GM21526 (cell line): ENCODE results near the gene LRIF1.
"Not testable (repeated sequence)": the region's sequence is repeated elsewhere in the genome, so short reads cannot be mapped to it uniquely, and the experiment has no call there.

Experiments
- ATAC-seq: cut with Tn5 transposase; IDR thresholded peaks from one replicate; pipeline ENCODE4 v1.9.1; 2021; ENCODE audit warnings: moderate library complexity; ENCODE audit not compliant: unreplicated experiment, low FRiP score

Gene LRIF1

GRCh38 chr1:110963691-110964454 lies at the start of gene LRIF1:
TSS of gene LRIF1 (minus strand) at chr1:110963922. CDS start at chr1:110963688, 234 bp downstream.
- peak; percentile 95 for ATAC-seq

- ATAC-seq = no peak
Observed at GRCh38 chr1:111008031-111008430, 44.3 kb upstream of the LRIF1 start.

- ATAC-seq = no peak
Observed at GRCh38 chr1:111006556-111006955, 42.8 kb upstream of the LRIF1 start.

- ATAC-seq = not testable (repeated sequence)
Observed at GRCh38 chr1:110999607-111000006, 35.9 kb upstream of the LRIF1 start.

- not testable (repeated sequence) for ATAC-seq
Observed at GRCh38 chr1:110992329-110992728, 28.6 kb upstream of the LRIF1 start.

GRCh38 chr1:110991295-110991694 lies 27.6 kb upstream of the LRIF1 start:
- not testable (repeated sequence) for ATAC-seq

- ATAC-seq = no peak
Observed at GRCh38 chr1:110990541-110990940, 26.8 kb upstream of the LRIF1 start.

GRCh38 chr1:110986407-110986891 lies 22.7 kb upstream of the LRIF1 start:
- ATAC-seq = no peak

- ATAC-seq = no peak
Observed at GRCh38 chr1:110982320-110982719, 18.6 kb upstream of the LRIF1 start.

- no peak for ATAC-seq
Observed at GRCh38 chr1:110979154-110979553, 15.4 kb upstream of the LRIF1 start.

GRCh38 chr1:110976089-110976488 lies 12.4 kb upstream of the LRIF1 start:
- no peak for ATAC-seq

GRCh38 chr1:110975265-110975664 lies 11.5 kb upstream of the LRIF1 start:
- no peak for ATAC-seq

GRCh38 chr1:110967256-110967655 lies 3.5 kb upstream of the LRIF1 start:
- no peak for ATAC-seq

GRCh38 chr1:110964455-110964903 lies 757 bp upstream of the LRIF1 start:
- ATAC-seq = no peak

GRCh38 chr1:110962892-110963690 lies 631 bp downstream of the LRIF1 start:
- ATAC-seq = peak; percentile 37

GRCh38 chr1:110961902-110962301 lies 1.8 kb downstream of the LRIF1 start:
- no peak for ATAC-seq

GRCh38 chr1:110960777-110961420 lies 2.8 kb downstream of the LRIF1 start:
- no peak for ATAC-seq

GRCh38 chr1:110957798-110958197 lies 5.9 kb downstream of the LRIF1 start:
- ATAC-seq = no peak

GRCh38 chr1:110956586-110956985 lies 7.1 kb downstream of the LRIF1 start:
- no peak for ATAC-seq

GRCh38 chr1:110953031-110953430 lies 10.7 kb downstream of the LRIF1 start:
- no peak for ATAC-seq

- no peak for ATAC-seq
Observed at GRCh38 chr1:110952031-110952430, 11.7 kb downstream of the LRIF1 start.
